K562 (cell line): Measurements from ENCODE around the gene NMT1. TPM values are rescaled to one million over a fixed set of nuclear protein-coding genes. Genes with fewer than 3 reads are reported as not detected.

ENCODE experiments used
- ATAC-seq: fragments of 200-7000 bp; cut with Tn5 transposase; 3 replicates; pipeline ENCODE4 v1.9.1; 2020; ENCODE audit warnings: moderate library complexity
- BruUV-seq: library from RNA; stranded (reverse); fragments of 400-500 nt; replicated peaks from 2 replicates; lab custom pipeline; 2021; lab: Mats Ljungman, UMichigan
- CTCF ChIA-PET: fragments of 300-600 bp; formaldehyde crosslinking; extraction: SDS; loops from one replicate; lab custom pipeline; 2021; ENCODE audit warnings: low intra/inter-chr PET ratio; lab: Yijun Ruan, JAX
- POLR2A ChIA-PET: fragments of 300-600, 350-650 bp; sonication (Branson Sonifier 250); formaldehyde crosslinking; extraction: SDS; loops from one replicate; lab custom pipeline; 2021; ENCODE audit warnings: antibody characterized with exemption, inconsistent platforms; lab: Yijun Ruan, JAX
- DNase-seq, 4 experiments: peaks; one replicate each; pipeline versions ENCODE4 v3.0.0 to v3.0.0-alpha.2; 2011 to 2018; ENCODE audit warnings: low spot score in 3 of 4, mixed read lengths in 3 of 4; ENCODE audit errors: extremely low read depth in 1 of 4
- FAIRE-seq: peaks from 2 replicates; lab custom pipeline; 2011; peaks lifted over from hg19 to GRCh38; lab: Jason Lieb, UNC
- H2AFZ ChIP-seq: 2 replicates; pipeline ENCODE4 v1.6.0; 2011; ENCODE audit warnings: low read depth, low read length, control low read depth, inconsistent platforms
- H3K27ac ChIP-seq: fragments of 200-600 bp; 3 replicates; pipeline ENCODE4 v1.8.0; 2011; ENCODE audit warnings: low read depth, mild to moderate bottlenecking, control low read depth, inconsistent platforms, low read length, moderate library complexity, mixed read lengths; ENCODE audit errors: extremely low read depth
- H3K27me3 ChIP-seq, 2 experiments: fragments of 300-600 bp in 1 of 2; 2 replicates in 1 of 2; 3 replicates in 1 of 2; pipeline versions ENCODE4 v1.6.0 to v1.8.0; 2011; ENCODE audit warnings: inconsistent platforms in 2 of 2, low read length in 2 of 2, mild to moderate bottlenecking in 1 of 2, mixed read lengths in 1 of 2, moderate library complexity in 1 of 2; ENCODE audit not compliant: control insufficient read depth in 2 of 2, insufficient read depth in 2 of 2
- H3K36me3 ChIP-seq: fragments of 300-600 bp; 3 replicates; pipeline ENCODE4 v1.8.0; 2011; ENCODE audit warnings: mild to moderate bottlenecking, low read length, inconsistent platforms; ENCODE audit not compliant: control insufficient read depth, insufficient read depth
- H3K4me1 ChIP-seq, 2 experiments: fragments of 200-600 bp in 1 of 2; replicated peaks in 1 of 2; 2 replicates in 1 of 2; 3 replicates in 1 of 2; pipeline versions ENCODE4 v1.5.1 to v1.8.0; 2011; ENCODE audit warnings: inconsistent platforms in 2 of 2, low read length in 2 of 2, mild to moderate bottlenecking in 1 of 2, mixed read lengths in 1 of 2, moderate library complexity in 1 of 2; ENCODE audit not compliant: control insufficient read depth in 2 of 2, insufficient read depth in 2 of 2
- H3K4me2 ChIP-seq: 2 replicates; pipeline ENCODE4 v1.6.1; 2011; ENCODE audit warnings: low read length, control low read depth, inconsistent platforms, mixed read lengths; ENCODE audit not compliant: insufficient read depth
- H3K4me3 ChIP-seq: fragments of 200-600 bp; sonication (generic), shearing (Covaris generic); 2 replicates; pipeline ENCODE4 v1.5.1; 2016; ENCODE audit warnings: control low read depth, inconsistent platforms
- H3K79me2 ChIP-seq: fragments of 200-600 bp; 3 replicates; pipeline ENCODE4 v1.8.0; 2011; ENCODE audit warnings: low read length, inconsistent platforms; ENCODE audit not compliant: control insufficient read depth, insufficient read depth
- H3K9ac ChIP-seq, 2 experiments: 2 replicates each; pipeline versions ENCODE4 v1.6.0 to v1.6.1; 2011; ENCODE audit warnings: low read depth in 2 of 2, low read length in 2 of 2, control low read depth in 1 of 2, inconsistent platforms in 1 of 2, mild to moderate bottlenecking in 1 of 2, mixed read lengths in 1 of 2; ENCODE audit not compliant: insufficient read depth in 1 of 2
- H3K9me1 ChIP-seq: one replicate; pipeline ENCODE4 v1.6.0; 2011; ENCODE audit warnings: inconsistent platforms, mild to moderate bottlenecking, low read length, moderate library complexity; ENCODE audit not compliant: control insufficient read depth, insufficient read depth
- H3K9me3 ChIP-seq: replicated peaks from 2 replicates; pipeline ENCODE4 v1.5.1; 2011; ENCODE audit warnings: low read depth, low read length, inconsistent platforms; ENCODE audit not compliant: control insufficient read depth, insufficient read depth
- H4K20me1 ChIP-seq: replicated peaks from 2 replicates; pipeline ENCODE4 v1.6.1; 2011; ENCODE audit warnings: low read length, inconsistent platforms, mixed read lengths; ENCODE audit not compliant: control insufficient read depth, insufficient read depth
- CEBPB ChIP-seq: fragments of 450-650 bp; IDR thresholded peaks from 2 replicates; pipeline ENCODE4 v1.6.1; 2016; ENCODE audit warnings: missing genetic modification characterization, missing compliant biosample characterization
- CEBPG ChIP-seq, 3 experiments: fragments of 200-800 bp in 1 of 3; sonication (Bioruptor generic) in 1 of 3; sonication (generic) in 1 of 3; formaldehyde crosslinking in 1 of 3; IDR thresholded peaks in 2 of 3; conservative IDR thresholded peaks in 1 of 3; 2 replicates each; pipeline versions ENCODE4 v1.6.1 to v1.8.0; 2016 to 2022; ENCODE audit warnings: missing compliant biosample characterization in 2 of 3, missing genetic modification characterization in 2 of 3, mild to moderate bottlenecking in 1 of 3, missing genetic modification reagents in 1 of 3
- EGR1 ChIP-seq: fragments of 450-650 bp; conservative IDR thresholded peaks from 2 replicates; pipeline ENCODE4 v1.6.1; 2017; ENCODE audit warnings: mild to moderate bottlenecking
- GABPB1 ChIP-seq: sonication (generic); formaldehyde crosslinking; IDR thresholded peaks from 2 replicates; pipeline ENCODE4 v1.8.0; 2022; ENCODE audit warnings: mild to moderate bottlenecking, missing genetic modification reagents
- HMGN3 ChIP-seq: IDR thresholded peaks from 2 replicates; pipeline ENCODE4 v1.6.1; 2011; ENCODE audit warnings: borderline replicate concordance, low read depth, mild to moderate bottlenecking, mixed read lengths, low read length; ENCODE audit not compliant: insufficient read length; ENCODE audit errors: extremely low read depth
- IRF2 ChIP-seq: sonication (generic); formaldehyde crosslinking; IDR thresholded peaks from 2 replicates; pipeline ENCODE4 v1.8.1; 2022; ENCODE audit warnings: mild to moderate bottlenecking, missing genetic modification reagents
- KLF6 ChIP-seq: fragments of 250-450 bp; sonication (Bioruptor Pico); IDR thresholded peaks from 2 replicates; pipeline ENCODE4 v1.4.0; 2020; ENCODE audit warnings: mild to moderate bottlenecking, moderate library complexity, borderline replicate concordance
- PCBP2 ChIP-seq: fragments of 200-400 bp; formaldehyde crosslinking; IDR thresholded peaks from 2 replicates; pipeline ENCODE4 v1.6.1; 2018; ENCODE audit warnings: low read length, low read depth, mild to moderate bottlenecking, moderate library complexity; ENCODE audit not compliant: poor library complexity, severe bottlenecking
- PHF21A ChIP-seq: fragments of 450-650 bp; IDR thresholded peaks from 2 replicates; pipeline ENCODE4 v1.6.1; 2017; ENCODE audit warnings: low read depth, borderline replicate concordance
- PML ChIP-seq: IDR thresholded peaks from 2 replicates; pipeline ENCODE4 v1.6.1; 2012; ENCODE audit warnings: low read length, inconsistent platforms
- PTBP1 ChIP-seq: fragments of 200-400 bp; formaldehyde crosslinking; IDR thresholded peaks from 2 replicates; pipeline ENCODE4 v1.6.1; 2017; ENCODE audit warnings: low read depth, low read length
- SETDB1 ChIP-seq: IDR thresholded peaks from one replicate; pipeline ENCODE4 v1.6.1; 2012; ENCODE audit warnings: low read length, control low read depth, inconsistent platforms
- SRF ChIP-seq, 2 experiments: fragments of 250-450, 450-650 bp in 1 of 2; sonication (Bioruptor Pico) in 1 of 2; sonication (generic) in 1 of 2; formaldehyde crosslinking; IDR thresholded peaks; 2 replicates each; pipeline versions ENCODE4 v1.5.0 to v1.5.1; 2020 to 2022; ENCODE audit warnings: mild to moderate bottlenecking in 1 of 2, missing genetic modification reagents in 1 of 2
- SRSF7 ChIP-seq: fragments of 200-400 bp; formaldehyde crosslinking; optimal IDR thresholded peaks from 2 replicates; pipeline ENCODE3; 2017; ENCODE audit warnings: mild to moderate bottlenecking, low read depth, low read length
- SUPT5H ChIP-seq: fragments of 450-650 bp; IDR thresholded peaks from 2 replicates; pipeline ENCODE4 v1.6.1; 2016
- ZBTB8A ChIP-seq: fragments of 450-650 bp; IDR thresholded peaks from 2 replicates; pipeline ENCODE4 v1.6.1; 2018; ENCODE audit warnings: mild to moderate bottlenecking, moderate library complexity; ENCODE audit not compliant: partially characterized antibody
- ZNF311 ChIP-seq: fragments of 250-450 bp; sonication (Bioruptor Pico); IDR thresholded peaks from 2 replicates; pipeline ENCODE4 v1.4.0; 2020; ENCODE audit warnings: mild to moderate bottlenecking, moderate library complexity
- WGBS: fragments of 100-300 bp; shearing (Covaris generic); methylation state at CpG from one replicate; pipeline ENCODE4 v1.1.6; 2016; ENCODE audit warnings: low coverage, mixed read lengths; ENCODE audit not compliant: insufficient coverage; ENCODE audit errors: missing lambda C conversion rate; 5-methylcytosine and 5-hydroxymethylcytosine counted together
- in situ Hi-C: fragments of 300-500 bp; cut with MboI; formaldehyde crosslinking; loops from 4 replicates; pipeline ENCODE4 v1.15.0; 2018; ENCODE audit warnings: inconsistent platforms, mixed read lengths
- intact Hi-C: fragments of 100-400 bp; cut with micrococcal nuclease; formaldehyde crosslinking; loops from 2 replicates; pipeline ENCODE4 v1.14.2; 2022
- polyA plus RNA-seq, 8 experiments: library from polyadenylated mRNA; depleted of rRNA in 4 of 8; stranded (reverse) in 5 of 8; unstranded in 3 of 8; fragments of >200 nt; fragmentation: Nextera tagmentation in 2 of 8; fragmentation: Illumina TruSeq in 1 of 8; extraction: Ambion mirVana in 2 of 8; extraction: Trizol in 1 of 8; gene quantifications; 2 replicates each; pipeline versions ENCODE4 v1.2.1 to v1.2.3, GENCODE V29; 2011 to 2014; ENCODE audit warnings: inconsistent platforms in 1 of 8, missing spikeins in 1 of 8
- total RNA-seq, 7 experiments: library from RNA; depleted of rRNA in 6 of 7; stranded (reverse); fragments of >200 nt in 6 of 7; fragmentation: Illumina TruSeq in 2 of 7; extraction: Trizol in 2 of 7; gene quantifications; 2 replicates each; pipeline versions ENCODE4 v1.2.1 to v1.2.3, GENCODE V29; 2011 to 2021; ENCODE audit warnings: low replicate concordance in 1 of 7
- TF ChIP-seq, protein P1 (sequence below), 3 experiments: fragments of 200-800 bp in 1 of 3; sonication (Bioruptor generic) in 1 of 3; sonication (generic) in 1 of 3; formaldehyde crosslinking in 1 of 3; IDR thresholded peaks; 2 replicates each; pipeline versions ENCODE4 v1.6.1 to v1.8.0; 2016 to 2022; ENCODE audit warnings: mild to moderate bottlenecking in 2 of 3, missing compliant biosample characterization in 2 of 3, missing genetic modification characterization in 2 of 3, missing genetic modification reagents in 1 of 3

Gene NMT1
- total and polyA plus RNA-seq, 9 of the 15 experiments (the other 6 are each of a cell fraction or from before 2014, with no cell fraction given) = 86.7 to 569 (median 213) TPM

DNA sequence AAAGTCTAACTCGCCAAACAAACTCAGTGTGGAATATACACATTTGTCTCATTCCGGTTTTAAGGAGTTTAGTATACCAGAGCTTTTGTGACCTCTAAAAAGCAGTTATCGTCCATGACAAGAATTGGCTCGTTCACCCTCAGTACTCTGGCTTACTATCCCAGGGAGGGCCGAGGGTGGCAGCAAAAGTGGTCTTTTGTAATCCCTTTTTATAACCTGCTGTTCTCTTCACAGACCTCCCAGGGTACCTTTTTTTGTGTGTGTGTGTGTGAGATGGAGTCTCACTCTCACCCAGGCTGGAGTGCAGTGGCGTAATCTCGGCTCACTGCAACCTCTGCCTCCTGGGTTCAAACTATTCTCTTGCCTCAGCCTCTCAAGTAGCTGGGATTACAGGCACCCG, 8.9 kb downstream of the NMT1 start (continued):
- TF ChIP-seq CEBPG (CRISPR knock-in tag; IDR thresholded peaks at IDR 0.05) (no peak), CEBPG (tag; conservative IDR thresholded peaks at IDR 0.05 in 1 of 2, IDR thresholded peaks at IDR 0.05 in 1 of 2) (no peak), EGR1 (no peak), GABPB1 (CRISPR knock-in tag) (no peak), PHF21A (no peak), SRF (CRISPR knock-in tag; IDR thresholded peaks at IDR 0.05) (no peak), CEBPB (tag) (no peak)
- TF ChIP-seq, all 486 proteins: peak for 0

DNA sequence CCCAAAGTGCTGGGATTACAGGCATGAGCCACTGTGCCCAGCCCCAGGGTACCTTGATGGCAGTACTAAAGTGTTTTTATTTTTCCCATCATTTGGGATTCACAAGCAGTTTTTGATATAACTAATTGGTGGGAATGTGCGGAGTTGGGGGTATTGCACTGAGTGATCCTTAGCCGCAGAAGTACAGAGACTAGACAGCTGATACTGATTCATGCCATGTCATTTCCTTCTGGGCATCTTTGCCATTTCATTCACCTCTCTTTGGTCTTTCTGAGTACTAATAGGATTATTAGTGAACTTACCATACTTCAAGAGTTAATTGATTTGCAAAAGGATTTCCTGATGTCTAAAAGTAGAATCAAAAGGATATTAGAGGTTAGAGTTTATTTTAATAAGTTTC, 9.7 kb downstream of the NMT1 start:
- intact Hi-C loops (no loop called here), in situ Hi-C loops (no loop called here)
- POLR2A ChIA-PET = interaction anchor here (0.7 to 10.5 kb wide), 4 partner anchors 9 to 41 kb away, joined by 3 to 62 read pairs (median 3); partner anchors contain the start of gene NMT1
- FAIRE-seq = no peak
- no peak overlapping the region for H3K27ac ChIP-seq
- no peak for DNase-seq
- 97% methylated on average over 2 of the region's 2 CpGs for WGBS
- no peaks in the 10 kb centered on the region for H3K9me3 ChIP-seq
- CTCF ChIA-PET = no interaction called here
- no peak overlapping the region for H3K4me2 ChIP-seq
- no peaks in the 10 kb centered on the region; the same call in 1 of the 2 replicates for H4K20me1 ChIP-seq
- no peak for ATAC-seq
- no peaks in the 10 kb centered on the region for H3K27me3 ChIP-seq
- no peak overlapping the region for H3K9ac ChIP-seq
- BruUV-seq = no TSS peak
- no peak overlapping the region for H2AFZ ChIP-seq
- H3K4me3 ChIP-seq = no peak overlapping the region
- peaks cover 0 to 5% of the 10 kb centered on the region in 2 experiments; a peak in 2 of 5 replicates for H3K4me1 ChIP-seq
- H3K36me3 ChIP-seq = peaks cover 81% of the 10 kb centered on the region
- H3K79me2 ChIP-seq = peaks cover 91% of the 10 kb centered on the region
- no peaks in the 10 kb centered on the region for H3K9me1 ChIP-seq
- TF ChIP-seq EGR1 (no peak), SETDB1 (no peak), IRF2 (no peak), ZBTB8A (no peak), SUPT5H (no peak), PML (no peak), PCBP2 (no peak), ZNF311 (CRISPR knock-in tag) (no peak), PTBP1 (no peak), SRSF7 (no peak), HMGN3 (no peak), KLF6 (CRISPR knock-in tag) (no peak)
- TF ChIP-seq, protein P1, sequence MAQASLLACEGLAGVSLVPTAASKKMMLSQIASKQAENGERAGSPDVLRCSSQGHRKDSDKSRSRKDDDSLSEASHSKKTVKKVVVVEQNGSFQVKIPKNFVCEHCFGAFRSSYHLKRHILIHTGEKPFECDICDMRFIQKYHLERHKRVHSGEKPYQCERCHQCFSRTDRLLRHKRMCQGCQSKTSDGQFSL (CRISPR knock-in tag; IDR thresholded peaks at IDR 0.05) = no peak
- TF ChIP-seq, protein P1 (tag; IDR thresholded peaks at IDR 0.05) = no peak
